ENCODE measurements around the gene GCN1.

DNA sequence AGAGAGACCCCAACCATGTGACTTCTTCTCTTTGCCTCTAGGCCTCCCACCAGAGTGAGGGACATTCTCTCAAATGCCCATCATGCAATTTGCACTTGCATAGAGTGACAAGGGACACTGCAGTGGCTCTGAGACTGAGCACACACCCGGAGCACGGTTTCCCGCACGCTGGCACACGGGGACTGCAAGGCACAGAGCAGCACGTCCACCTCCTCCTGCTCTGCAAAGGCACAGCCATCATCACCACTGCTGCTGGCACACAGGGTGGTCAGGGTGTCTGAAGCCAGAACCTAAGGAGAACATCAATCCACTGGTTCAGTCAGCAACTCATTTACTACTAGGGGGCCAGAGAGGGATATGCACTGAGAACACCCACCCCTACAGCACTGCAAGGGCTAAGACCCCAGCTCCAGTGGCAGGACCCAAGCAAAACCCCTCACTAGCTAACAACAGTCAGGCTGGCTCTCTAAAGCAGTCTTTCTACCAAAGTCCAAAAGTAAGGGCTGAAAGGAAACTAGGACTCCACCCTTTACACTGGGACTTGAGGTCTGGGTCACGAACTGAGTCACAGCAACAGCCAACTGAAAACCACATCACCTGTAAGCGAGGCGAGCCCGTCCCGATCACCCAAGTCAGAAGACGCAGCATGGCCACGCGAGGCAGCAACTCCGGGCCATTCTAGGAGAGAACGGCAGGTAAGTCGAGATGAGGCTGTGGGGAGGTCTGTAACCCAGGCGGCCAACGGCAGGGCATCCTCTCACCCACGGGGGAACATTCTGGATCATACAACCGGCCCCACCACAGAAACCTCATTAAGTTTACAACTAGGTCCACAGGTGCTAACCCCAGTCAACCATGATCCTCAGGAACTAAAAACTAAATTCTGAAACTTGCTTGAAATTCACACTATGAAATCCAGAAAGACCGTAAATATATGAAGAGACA, 37.9 kb downstream of the GCN1 start:
- TF ChIP-seq, protein P1, sequence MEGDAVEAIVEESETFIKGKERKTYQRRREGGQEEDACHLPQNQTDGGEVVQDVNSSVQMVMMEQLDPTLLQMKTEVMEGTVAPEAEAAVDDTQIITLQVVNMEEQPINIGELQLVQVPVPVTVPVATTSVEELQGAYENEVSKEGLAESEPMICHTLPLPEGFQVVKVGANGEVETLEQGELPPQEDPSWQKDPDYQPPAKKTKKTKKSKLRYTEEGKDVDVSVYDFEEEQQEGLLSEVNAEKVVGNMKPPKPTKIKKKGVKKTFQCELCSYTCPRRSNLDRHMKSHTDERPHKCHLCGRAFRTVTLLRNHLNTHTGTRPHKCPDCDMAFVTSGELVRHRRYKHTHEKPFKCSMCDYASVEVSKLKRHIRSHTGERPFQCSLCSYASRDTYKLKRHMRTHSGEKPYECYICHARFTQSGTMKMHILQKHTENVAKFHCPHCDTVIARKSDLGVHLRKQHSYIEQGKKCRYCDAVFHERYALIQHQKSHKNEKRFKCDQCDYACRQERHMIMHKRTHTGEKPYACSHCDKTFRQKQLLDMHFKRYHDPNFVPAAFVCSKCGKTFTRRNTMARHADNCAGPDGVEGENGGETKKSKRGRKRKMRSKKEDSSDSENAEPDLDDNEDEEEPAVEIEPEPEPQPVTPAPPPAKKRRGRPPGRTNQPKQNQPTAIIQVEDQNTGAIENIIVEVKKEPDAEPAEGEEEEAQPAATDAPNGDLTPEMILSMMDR (IDR thresholded peaks at IDR 0.05; ENCODE audit: low read depth, low read length) = no peak
- TF ChIP-seq POLR2A (IDR thresholded peaks at IDR 0.05; ENCODE audit: extremely low read depth, insufficient read length) = no peak
- TF ChIP-seq MYC (IDR thresholded peaks at IDR 0.05; ENCODE audit: low read depth, low read length) = no peak

Data from NB4 (cell line).